K562 (cell line): ENCODE measurements around the gene DMXL1. TPM values are rescaled to one million over a fixed set of nuclear protein-coding genes. Genes with fewer than 3 reads are reported as not detected.

Source experiments
- ATAC-seq: fragments of 200-7000 bp; cut with Tn5 transposase; 3 replicates; pipeline ENCODE4 v1.9.1; 2020; ENCODE audit warnings: moderate library complexity
- BruUV-seq: library from RNA; stranded (reverse); fragments of 400-500 nt; replicated peaks from 2 replicates; lab custom pipeline; 2021; lab: Mats Ljungman, UMichigan
- CTCF ChIA-PET: fragments of 300-600 bp; formaldehyde crosslinking; extraction: SDS; loops from one replicate; lab custom pipeline; 2021; ENCODE audit warnings: low intra/inter-chr PET ratio; lab: Yijun Ruan, JAX
- POLR2A ChIA-PET: fragments of 300-600, 350-650 bp; sonication (Branson Sonifier 250); formaldehyde crosslinking; extraction: SDS; loops from one replicate; lab custom pipeline; 2021; ENCODE audit warnings: antibody characterized with exemption, inconsistent platforms; lab: Yijun Ruan, JAX
- DNase-seq, 4 experiments: peaks; one replicate each; pipeline versions ENCODE4 v3.0.0 to v3.0.0-alpha.2; 2011 to 2018; ENCODE audit warnings: low spot score in 3 of 4, mixed read lengths in 3 of 4; ENCODE audit errors: extremely low read depth in 1 of 4
- FAIRE-seq: peaks from 2 replicates; lab custom pipeline; 2011; peaks lifted over from hg19 to GRCh38; lab: Jason Lieb, UNC
- H2AFZ ChIP-seq: 2 replicates; pipeline ENCODE4 v1.6.0; 2011; ENCODE audit warnings: low read depth, low read length, control low read depth, inconsistent platforms
- H3K27ac ChIP-seq: fragments of 200-600 bp; 3 replicates; pipeline ENCODE4 v1.8.0; 2011; ENCODE audit warnings: low read depth, mild to moderate bottlenecking, control low read depth, inconsistent platforms, low read length, moderate library complexity, mixed read lengths; ENCODE audit errors: extremely low read depth
- H3K27me3 ChIP-seq, 2 experiments: fragments of 300-600 bp in 1 of 2; 2 replicates in 1 of 2; 3 replicates in 1 of 2; pipeline versions ENCODE4 v1.6.0 to v1.8.0; 2011; ENCODE audit warnings: inconsistent platforms in 2 of 2, low read length in 2 of 2, mild to moderate bottlenecking in 1 of 2, mixed read lengths in 1 of 2, moderate library complexity in 1 of 2; ENCODE audit not compliant: control insufficient read depth in 2 of 2, insufficient read depth in 2 of 2
- H3K36me3 ChIP-seq: fragments of 300-600 bp; 3 replicates; pipeline ENCODE4 v1.8.0; 2011; ENCODE audit warnings: mild to moderate bottlenecking, low read length, inconsistent platforms; ENCODE audit not compliant: control insufficient read depth, insufficient read depth
- H3K4me1 ChIP-seq, 2 experiments: fragments of 200-600 bp in 1 of 2; replicated peaks in 1 of 2; 2 replicates in 1 of 2; 3 replicates in 1 of 2; pipeline versions ENCODE4 v1.5.1 to v1.8.0; 2011; ENCODE audit warnings: inconsistent platforms in 2 of 2, low read length in 2 of 2, mild to moderate bottlenecking in 1 of 2, mixed read lengths in 1 of 2, moderate library complexity in 1 of 2; ENCODE audit not compliant: control insufficient read depth in 2 of 2, insufficient read depth in 2 of 2
- H3K4me2 ChIP-seq: 2 replicates; pipeline ENCODE4 v1.6.1; 2011; ENCODE audit warnings: low read length, control low read depth, inconsistent platforms, mixed read lengths; ENCODE audit not compliant: insufficient read depth
- H3K4me3 ChIP-seq: fragments of 200-600 bp; sonication (generic), shearing (Covaris generic); 2 replicates; pipeline ENCODE4 v1.5.1; 2016; ENCODE audit warnings: control low read depth, inconsistent platforms
- H3K79me2 ChIP-seq: fragments of 200-600 bp; 3 replicates; pipeline ENCODE4 v1.8.0; 2011; ENCODE audit warnings: low read length, inconsistent platforms; ENCODE audit not compliant: control insufficient read depth, insufficient read depth
- H3K9ac ChIP-seq, 2 experiments: 2 replicates each; pipeline versions ENCODE4 v1.6.0 to v1.6.1; 2011; ENCODE audit warnings: low read depth in 2 of 2, low read length in 2 of 2, control low read depth in 1 of 2, inconsistent platforms in 1 of 2, mild to moderate bottlenecking in 1 of 2, mixed read lengths in 1 of 2; ENCODE audit not compliant: insufficient read depth in 1 of 2
- H3K9me1 ChIP-seq: one replicate; pipeline ENCODE4 v1.6.0; 2011; ENCODE audit warnings: inconsistent platforms, mild to moderate bottlenecking, low read length, moderate library complexity; ENCODE audit not compliant: control insufficient read depth, insufficient read depth
- H3K9me3 ChIP-seq: replicated peaks from 2 replicates; pipeline ENCODE4 v1.5.1; 2011; ENCODE audit warnings: low read depth, low read length, inconsistent platforms; ENCODE audit not compliant: control insufficient read depth, insufficient read depth
- H4K20me1 ChIP-seq: replicated peaks from 2 replicates; pipeline ENCODE4 v1.6.1; 2011; ENCODE audit warnings: low read length, inconsistent platforms, mixed read lengths; ENCODE audit not compliant: control insufficient read depth, insufficient read depth
- ARNT ChIP-seq, 2 experiments: fragments of 450-650 bp; IDR thresholded peaks; 2 replicates each; pipeline ENCODE4 v1.6.1; 2016; ENCODE audit warnings: mild to moderate bottlenecking in 1 of 2
- CREM ChIP-seq: IDR thresholded peaks from 2 replicates; pipeline ENCODE4 v1.6.1; 2014; ENCODE audit warnings: antibody characterized with exemption, low read depth
- CTCF ChIP-seq, 3 experiments: IDR thresholded peaks in 2 of 3; conservative IDR thresholded peaks in 1 of 3; 2 replicates each; pipeline ENCODE4 v1.5.1; 2011 to 2012; ENCODE audit warnings: low read length in 3 of 3, mild to moderate bottlenecking in 3 of 3, control low read depth in 2 of 3, improper control_type of control experiment in 1 of 3, inconsistent platforms in 1 of 3, low read depth in 1 of 3, mixed read lengths in 1 of 3, moderate library complexity in 1 of 3; ENCODE audit not compliant: insufficient read depth in 2 of 3
- EHMT2 ChIP-seq: fragments of 450-650 bp; IDR thresholded peaks from 2 replicates; pipeline ENCODE4 v1.6.1; 2018; ENCODE audit warnings: antibody characterized with exemption
- KDM5B ChIP-seq: fragments of 200-600 bp; sonication (generic); IDR thresholded peaks from 2 replicates; pipeline ENCODE4 v1.6.1; 2012; ENCODE audit warnings: low read depth, mild to moderate bottlenecking, moderate library complexity, low read length, control low read depth, inconsistent platforms; ENCODE audit not compliant: insufficient replicate concordance
- KLF16 ChIP-seq: IDR thresholded peaks from 2 replicates; pipeline ENCODE4 v1.6.1; 2016; ENCODE audit warnings: antibody characterized with exemption
- NBN ChIP-seq: fragments of 450-650 bp; IDR thresholded peaks from 2 replicates; pipeline ENCODE4 v1.6.1; 2016; ENCODE audit warnings: low read depth, mild to moderate bottlenecking
- NFIX ChIP-seq: fragments of 250-450 bp; sonication (Bioruptor Pico); IDR thresholded peaks from 2 replicates; pipeline ENCODE4 v1.4.0; 2020; ENCODE audit warnings: low read depth, mild to moderate bottlenecking, moderate library complexity
- PHF8 ChIP-seq: fragments of 200-600 bp; sonication (generic); IDR thresholded peaks from 2 replicates; pipeline ENCODE4 v1.6.1; 2012; ENCODE audit warnings: mixed run types, mild to moderate bottlenecking, inconsistent platforms, low read length, moderate library complexity, borderline replicate concordance
- TRIM28 ChIP-seq: fragments of 450-650 bp; IDR thresholded peaks from 2 replicates; pipeline ENCODE4 v1.6.1; 2017
- WGBS: fragments of 100-300 bp; shearing (Covaris generic); methylation state at CpG from one replicate; pipeline ENCODE4 v1.1.6; 2016; ENCODE audit warnings: low coverage, mixed read lengths; ENCODE audit not compliant: insufficient coverage; ENCODE audit errors: missing lambda C conversion rate; 5-methylcytosine and 5-hydroxymethylcytosine counted together
- in situ Hi-C: fragments of 300-500 bp; cut with MboI; formaldehyde crosslinking; loops from 4 replicates; pipeline ENCODE4 v1.15.0; 2018; ENCODE audit warnings: inconsistent platforms, mixed read lengths
- intact Hi-C: fragments of 100-400 bp; cut with micrococcal nuclease; formaldehyde crosslinking; loops from 2 replicates; pipeline ENCODE4 v1.14.2; 2022
- polyA plus RNA-seq, 8 experiments: library from polyadenylated mRNA; depleted of rRNA in 4 of 8; stranded (reverse) in 5 of 8; unstranded in 3 of 8; fragments of >200 nt; fragmentation: Nextera tagmentation in 2 of 8; fragmentation: Illumina TruSeq in 1 of 8; extraction: Ambion mirVana in 2 of 8; extraction: Trizol in 1 of 8; gene quantifications; 2 replicates each; pipeline versions ENCODE4 v1.2.1 to v1.2.3, GENCODE V29; 2011 to 2014; ENCODE audit warnings: inconsistent platforms in 1 of 8, missing spikeins in 1 of 8
- total RNA-seq, 7 experiments: library from RNA; depleted of rRNA in 6 of 7; stranded (reverse); fragments of >200 nt in 6 of 7; fragmentation: Illumina TruSeq in 2 of 7; extraction: Trizol in 2 of 7; gene quantifications; 2 replicates each; pipeline versions ENCODE4 v1.2.1 to v1.2.3, GENCODE V29; 2011 to 2021; ENCODE audit warnings: low replicate concordance in 1 of 7
- TF ChIP-seq, protein P1 (sequence below): fragments of 250-450 bp; sonication (Bioruptor Pico); IDR thresholded peaks from 2 replicates; pipeline ENCODE4 v1.4.0; 2020; ENCODE audit warnings: mild to moderate bottlenecking

The DMXL1 gene
- total and polyA plus RNA-seq, 9 of the 15 experiments (the other 6 are each of a cell fraction or from before 2014, with no cell fraction given): 8.3 to 40.3 (median 30.6) TPM

- in situ Hi-C loops: no loop called here
- H4K20me1 ChIP-seq: no peaks in the 10 kb centered on the region
- FAIRE-seq: no peak
- POLR2A ChIA-PET: interaction anchor here (0.7 to 1.7 kb wide), 15 partner anchors 9 to 1885 kb away, joined by 3 to 16 read pairs (median 3); no protein-coding TSS in a partner anchor
- H3K27me3 ChIP-seq: no peaks in the 10 kb centered on the region
- peak overlapping the region; percentile 86 for H3K4me2 ChIP-seq
- WGBS: 2% methylated on average over 9 of the region's 9 CpGs
- no peaks in the 10 kb centered on the region for H3K9me1 ChIP-seq
- CTCF ChIA-PET: no interaction called here
- peaks cover 7 to 10% of the 10 kb centered on the region in 2 experiments; a peak in 3 of 5 replicates for H3K4me1 ChIP-seq
- ATAC-seq: peak; percentile 56; the same call in 2 of the 3 replicates
- H2AFZ ChIP-seq: peak overlapping the region; percentile 90
- no peaks in the 10 kb centered on the region; the same call in 2 of the 3 replicates for H3K36me3 ChIP-seq
- BruUV-seq: no TSS peak
- peak overlapping the region; percentile 40 to 83 for H3K9ac ChIP-seq
- H3K4me3 ChIP-seq: peak overlapping the region; percentile 73
- peak overlapping the region; percentile 84 for H3K27ac ChIP-seq
- no peak for DNase-seq
- H3K79me2 ChIP-seq: peaks cover 49% of the 10 kb centered on the region
- intact Hi-C loops: loop anchor here (1.0 to 10.0 kb wide), 5 partner anchors 82 to 1444 kb away; partner anchors contain the start of gene DTWD2
- peaks cover 3% of the 10 kb centered on the region; the same call in 1 of the 2 replicates for H3K9me3 ChIP-seq
- TF ChIP-seq KDM5B (peak; percentile 70), PHF8 (peak; percentile 53; the same call in 1 of the 2 replicates), KLF16 (peak; percentile 84; the same call in 1 of the 2 replicates), CREM (peak; percentile 51; the same call in 1 of the 2 replicates), CTCF (IDR thresholded peaks at IDR 0.05 in 2 of 3, conservative IDR thresholded peaks at IDR 0.05 in 1 of 3; ENCODE audit: insufficient read depth in 2 of 3, low read depth in 1 of 3, low read length in 3 of 3) (peak in 1 of 3 experiments; percentile 17; a peak in 1 of 6 replicates), EHMT2 (0 out of 2 replicates have a peak, but pooled peaks have one; percentile 10), ARNT (IDR thresholded peaks at IDR 0.05) (peak in 1 of 2 experiments; percentile 80; a peak in 1 of 4 replicates), NBN (peak; percentile 31; the same call in 1 of the 2 replicates), TRIM28 (0 out of 2 replicates have a peak, but pooled peaks have one; percentile 34), NFIX (no peak)
- TF ChIP-seq, protein P1, sequence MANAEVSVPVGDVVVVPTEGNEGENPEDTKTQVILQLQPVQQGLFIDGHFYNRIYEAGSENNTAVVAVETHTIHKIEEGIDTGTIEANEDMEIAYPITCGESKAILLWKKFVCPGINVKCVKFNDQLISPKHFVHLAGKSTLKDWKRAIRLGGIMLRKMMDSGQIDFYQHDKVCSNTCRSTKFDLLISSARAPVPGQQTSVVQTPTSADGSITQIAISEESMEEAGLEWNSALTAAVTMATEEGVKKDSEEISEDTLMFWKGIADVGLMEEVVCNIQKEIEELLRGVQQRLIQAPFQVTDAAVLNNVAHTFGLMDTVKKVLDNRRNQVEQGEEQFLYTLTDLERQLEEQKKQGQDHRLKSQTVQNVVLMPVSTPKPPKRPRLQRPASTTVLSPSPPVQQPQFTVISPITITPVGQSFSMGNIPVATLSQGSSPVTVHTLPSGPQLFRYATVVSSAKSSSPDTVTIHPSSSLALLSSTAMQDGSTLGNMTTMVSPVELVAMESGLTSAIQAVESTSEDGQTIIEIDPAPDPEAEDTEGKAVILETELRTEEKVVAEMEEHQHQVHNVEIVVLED: no peak
Observed at GRCh38 chr5:119070578-119070827, 384 bp upstream of the DMXL1 start.
